ENCODE measurements around the gene NID2. TPM values are rescaled to one million over a fixed set of nuclear protein-coding genes. Genes with fewer than 3 reads are reported as not detected.

The NID2 gene
- total and polyA plus RNA-seq, 10 of the 15 experiments (the other 5 are each of a cell fraction or from before 2014, with no cell fraction given): 0.04 to 0.49 (median 0.23) TPM; not detected in 3

- TF ChIP-seq ZBTB40 (IDR thresholded peaks at IDR 0.05; ENCODE audit: borderline replicate concordance) (no peak), USF2 (IDR thresholded peaks at IDR 0.05; ENCODE audit: borderline replicate concordance, low read depth, low read length) (no peak), MYB (IDR thresholded peaks at IDR 0.05; ENCODE audit: borderline replicate concordance, low read depth, low read length) (no peak), CTCF (IDR thresholded peaks at IDR 0.05 in 2 of 3, conservative IDR thresholded peaks at IDR 0.05 in 1 of 3; ENCODE audit: control insufficient read depth in 2 of 3, extremely low read depth in 1 of 3, insufficient read depth in 1 of 3, low read depth in 3 of 3, low read length in 3 of 3) (peak; percentile 39 to 50 (median 48); a peak in 4 of 6 replicates), CEBPB (IDR thresholded peaks at IDR 0.05; ENCODE audit: borderline replicate concordance in 1 of 2, low read depth in 2 of 2, low read length in 2 of 2) (no peak), RELB (IDR thresholded peaks at IDR 0.05; ENCODE audit: low read depth) (no peak), SMARCA5 (IDR thresholded peaks at IDR 0.05) (no peak), SMC3 (IDR thresholded peaks at IDR 0.05; ENCODE audit: borderline replicate concordance, low read length) (peak; percentile 52), ATF7 (IDR thresholded peaks at IDR 0.05; ENCODE audit: low read depth) (no peak), WRNIP1 (IDR thresholded peaks at IDR 0.05; ENCODE audit: borderline replicate concordance, low read depth, low read length) (no peak), RAD21 (IDR thresholded peaks at IDR 0.05; ENCODE audit: insufficient read depth, low read depth, low read length) (0 out of 2 replicates have a peak, but pooled peaks have one; percentile 19), ZBTB4 (CRISPR knock-in tag; IDR thresholded peaks at IDR 0.05) (no peak), EED (IDR thresholded peaks at IDR 0.05; ENCODE audit: low read depth) (no peak), SUPT20H (IDR thresholded peaks at IDR 0.05; ENCODE audit: borderline replicate concordance, control insufficient read depth, low read depth, low read length) (no peak), SMAD5 (IDR thresholded peaks at IDR 0.05; ENCODE audit: low read depth) (no peak), USF1 (IDR thresholded peaks at IDR 0.05; ENCODE audit: borderline replicate concordance, extremely low read length, insufficient read depth, low read depth, low read length) (no peak)
Measured at GRCh38 chr14:52043690-52044089, 25.2 kb downstream of the NID2 start (continued).

Data from GM12878 (cell line).